ENCODE data around the gene PSD2.

Gene PSD2

GRCh38 chr5:139831624-139832023, 36.0 kb downstream of the PSD2 start:
- no peak overlapping the region for H3K4me3 ChIP-seq (ENCODE audit: low read depth, low read length)
- TF ChIP-seq CTCF (IDR thresholded peaks at IDR 0.05; ENCODE audit: low read depth, low read length), result no peak

- no peak overlapping the region for H3K4me3 ChIP-seq (ENCODE audit: low read depth, low read length)
- TF ChIP-seq CTCF (IDR thresholded peaks at IDR 0.05; ENCODE audit: low read depth, low read length), result no peak
Measured at GRCh38 chr5:139833525-139833924, 37.9 kb downstream of the PSD2 start.

GRCh38 chr5:139835656-139836055, 40.0 kb downstream of the PSD2 start:
- TF ChIP-seq CTCF (IDR thresholded peaks at IDR 0.05; ENCODE audit: low read depth, low read length), result no peak

GRCh38 chr5:139836469-139837208, 41.0 kb downstream of the PSD2 start:
- no peak overlapping the region for H3K4me3 ChIP-seq (ENCODE audit: low read depth, low read length)
- TF ChIP-seq CTCF (IDR thresholded peaks at IDR 0.05; ENCODE audit: low read depth, low read length), result no peak

More at GRCh38 chr5:139835656-139836055, 40.0 kb downstream of the PSD2 start:
- H3K4me3 ChIP-seq (ENCODE audit: low read depth, low read length), result no peak overlapping the region

GRCh38 chr5:139837711-139838380, 42.2 kb downstream of the PSD2 start:
- TF ChIP-seq CTCF (IDR thresholded peaks at IDR 0.05; ENCODE audit: low read depth, low read length), result no peak
- no peak overlapping the region for H3K4me3 ChIP-seq (ENCODE audit: low read depth, low read length)

GRCh38 chr5:139838381-139839197, 43.0 kb downstream of the PSD2 start:
- H3K4me3 ChIP-seq (ENCODE audit: low read depth, low read length), result no peak overlapping the region
- no peak for TF ChIP-seq CTCF (IDR thresholded peaks at IDR 0.05; ENCODE audit: low read depth, low read length)
